ENCODE results near the gene CRIP1.

Gene CRIP1

DNA sequence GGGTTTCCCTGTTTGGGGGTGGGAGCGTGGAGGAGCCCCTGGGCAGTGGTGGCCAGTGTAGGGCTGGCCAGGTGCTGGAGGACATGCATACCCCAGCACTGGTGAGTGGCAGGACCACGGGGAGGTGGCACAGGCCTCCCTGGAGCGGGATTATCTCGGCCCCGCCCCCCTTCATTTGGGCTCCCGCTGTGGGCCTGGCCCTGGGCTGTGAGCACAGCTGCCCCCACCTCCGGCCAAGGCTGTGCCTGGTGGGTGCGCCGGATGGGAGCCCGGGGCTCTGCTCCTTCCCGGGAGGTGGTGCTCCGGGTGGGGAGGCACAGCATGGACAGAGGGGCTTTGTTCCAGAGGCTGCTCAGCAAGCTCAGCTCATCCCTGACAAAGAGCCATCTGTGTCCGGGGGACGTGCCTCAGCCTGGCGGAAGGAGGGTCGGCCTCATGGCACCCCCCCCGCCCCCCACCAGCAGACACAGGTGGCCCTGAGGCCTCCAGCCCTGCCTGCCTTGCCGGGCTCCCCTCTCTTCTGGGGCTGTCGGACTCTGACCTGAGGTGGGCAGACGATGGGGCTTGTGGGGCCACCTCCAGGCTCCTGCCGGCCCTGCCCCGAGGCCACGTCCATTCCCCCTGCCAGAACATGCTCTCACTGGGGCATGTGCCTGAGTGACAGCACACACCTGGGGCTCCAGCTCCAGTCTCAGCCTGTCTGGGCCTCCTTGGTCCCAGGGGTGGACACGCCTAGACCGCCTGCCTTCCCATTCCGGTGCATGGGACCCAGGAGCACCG lies 12.8 kb downstream of the CRIP1 start:
- no peak overlapping the region for H2AFZ ChIP-seq (ENCODE audit: low read length)
- H3F3A ChIP-seq (ENCODE audit: insufficient read depth, low read length) = no peaks in the 10 kb centered on the region
- DNase-seq = no peak
- no peaks in the 10 kb centered on the region for H3K36me3 ChIP-seq (replicated peaks; ENCODE audit: insufficient read depth, low read length)
- H3K9me3 ChIP-seq (replicated peaks; ENCODE audit: insufficient read depth, low read length) = no peaks in the 10 kb centered on the region
- H3K9me2 ChIP-seq (replicated peaks; ENCODE audit: insufficient read depth, low read length) = no peaks in the 10 kb centered on the region
- H3K4me2 ChIP-seq (ENCODE audit: low read depth, low read length) = no peak overlapping the region
- H4K20me1 ChIP-seq (ENCODE audit: insufficient read depth, low read length) = no peaks in the 10 kb centered on the region
- peaks cover 9% of the 10 kb centered on the region; the same call in 1 of the 2 replicates for H3K27me3 ChIP-seq (replicated peaks; ENCODE audit: insufficient read depth, low read length)
- H3K27ac ChIP-seq (ENCODE audit: low read length) = no peak overlapping the region
- H3K4me3 ChIP-seq (ENCODE audit: low read length) = no peak overlapping the region
- TF ChIP-seq EZH2phosphoT487 (IDR thresholded peaks at IDR 0.05; ENCODE audit: low read length) (no peak), CTCF (IDR thresholded peaks at IDR 0.05; ENCODE audit: low read length) (no peak), EZH2 (optimal IDR thresholded peaks at IDR 0.05; ENCODE audit: low read depth, low read length) (no peak)
- H3K4me1 ChIP-seq (ENCODE audit: low read length) = no peaks in the 10 kb centered on the region
- H3K79me2 ChIP-seq (ENCODE audit: low read length) = no peaks in the 10 kb centered on the region
- H3K9ac ChIP-seq (ENCODE audit: low read length) = no peak overlapping the region

- Histone ChIP-seq H3K79me2 (ENCODE audit: low read length) (no peaks in the 10 kb centered on the region), H3K9me2 (replicated peaks; ENCODE audit: insufficient read depth, low read length) (no peaks in the 10 kb centered on the region), H3K4me1 (ENCODE audit: low read length) (no peaks in the 10 kb centered on the region), H4K20me1 (ENCODE audit: insufficient read depth, low read length) (no peaks in the 10 kb centered on the region), H3K27ac (ENCODE audit: low read length) (no peak overlapping the region), H3K4me2 (ENCODE audit: low read depth, low read length) (no peak overlapping the region), H3F3A (ENCODE audit: insufficient read depth, low read length) (no peaks in the 10 kb centered on the region), H3K4me3 (ENCODE audit: low read length) (no peak overlapping the region), H2AFZ (ENCODE audit: low read length) (no peak overlapping the region), H3K9ac (ENCODE audit: low read length) (no peak overlapping the region), H3K36me3 (replicated peaks; ENCODE audit: insufficient read depth, low read length) (no peaks in the 10 kb centered on the region), H3K9me3 (replicated peaks; ENCODE audit: insufficient read depth, low read length) (no peaks in the 10 kb centered on the region), H3K27me3 (replicated peaks; ENCODE audit: insufficient read depth, low read length) (peaks cover 15% of the 10 kb centered on the region)
- TF ChIP-seq CTCF (IDR thresholded peaks at IDR 0.05; ENCODE audit: low read length) = no peak
- no peak for DNase-seq
These were observed 13.5 kb downstream of the CRIP1 start for GRCh38 chr14:105500036-105500725.

DNA sequence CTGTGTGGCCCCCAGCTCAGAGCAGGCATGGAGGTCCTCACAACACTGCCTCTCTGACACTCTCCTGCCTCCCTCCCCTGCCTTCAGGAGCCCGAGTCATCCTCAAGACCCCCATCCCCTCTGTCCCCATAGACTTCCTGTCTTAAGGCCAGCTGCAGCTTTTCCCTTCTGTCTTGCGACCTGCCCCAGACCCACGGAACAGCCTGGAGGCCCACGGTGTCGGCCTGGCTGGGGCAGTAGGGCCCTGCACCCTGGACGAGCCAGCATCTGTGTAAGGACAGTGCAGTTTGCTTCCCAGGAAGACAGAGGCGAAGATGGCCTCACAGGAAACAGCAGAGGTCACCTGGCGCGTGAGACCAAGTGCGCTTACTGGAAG lies 14.0 kb downstream of the CRIP1 start:
- no peak overlapping the region for H2AFZ ChIP-seq (ENCODE audit: low read length)
- H3K27ac ChIP-seq (ENCODE audit: low read length) = no peak overlapping the region
- H3K79me2 ChIP-seq (ENCODE audit: low read length) = no peaks in the 10 kb centered on the region
- no peaks in the 10 kb centered on the region for H3K9me3 ChIP-seq (replicated peaks; ENCODE audit: insufficient read depth, low read length)
- no peaks in the 10 kb centered on the region for H4K20me1 ChIP-seq (ENCODE audit: insufficient read depth, low read length)
- H3K36me3 ChIP-seq (replicated peaks; ENCODE audit: insufficient read depth, low read length) = no peaks in the 10 kb centered on the region
- H3K9ac ChIP-seq (ENCODE audit: low read length) = no peak overlapping the region
- TF ChIP-seq CTCF (IDR thresholded peaks at IDR 0.05; ENCODE audit: low read length) = no peak
- no peak for TF ChIP-seq EZH2 (optimal IDR thresholded peaks at IDR 0.05; ENCODE audit: low read depth, low read length)
- no peak for TF ChIP-seq EZH2phosphoT487 (IDR thresholded peaks at IDR 0.05; ENCODE audit: low read length)
- no peaks in the 10 kb centered on the region for H3F3A ChIP-seq (ENCODE audit: insufficient read depth, low read length)
- no peaks in the 10 kb centered on the region for H3K9me2 ChIP-seq (replicated peaks; ENCODE audit: insufficient read depth, low read length)
- peaks cover 21% of the 10 kb centered on the region for H3K27me3 ChIP-seq (replicated peaks; ENCODE audit: insufficient read depth, low read length)
- no peak for DNase-seq
- no peaks in the 10 kb centered on the region for H3K4me1 ChIP-seq (ENCODE audit: low read length)
- no peak overlapping the region for H3K4me2 ChIP-seq (ENCODE audit: low read depth, low read length)
- no peak overlapping the region for H3K4me3 ChIP-seq (ENCODE audit: low read length)

Data from MM.1S (cell line).